GM23248 (cell line): ENCODE measurements around the gene PSME4. TPM values are rescaled to one million over a fixed set of nuclear protein-coding genes. Genes with fewer than 3 reads are reported as not detected.
"Not testable (repeated sequence)": the region's sequence is repeated elsewhere in the genome, so short reads cannot be mapped to it uniquely, and the experiment has no call there.

Source experiments
- DNase-seq: peaks from one replicate; pipeline ENCODE4 v3.0.0-alpha.2; 2015
- H2AFZ ChIP-seq: fragments of 200-600 bp; sonication (generic); 2 replicates; pipeline ENCODE4 v1.6.1; 2016; ENCODE audit warnings: antibody characterized with exemption
- H3F3A ChIP-seq: fragments of 200-600 bp; sonication (generic); 2 replicates; pipeline ENCODE4 v1.6.1; 2016; ENCODE audit warnings: mild to moderate bottlenecking, antibody characterized with exemption, mixed run types; ENCODE audit not compliant: insufficient read depth
- H3K27ac ChIP-seq: fragments of 200-600 bp; sonication (generic); 2 replicates; pipeline ENCODE4 v1.5.1; 2016; ENCODE audit warnings: mild to moderate bottlenecking
- H3K27me3 ChIP-seq: fragments of 200-600 bp; sonication (generic); replicated peaks from 2 replicates; pipeline ENCODE4 v1.6.1; 2016; ENCODE audit warnings: mild to moderate bottlenecking; ENCODE audit not compliant: insufficient read depth
- H3K36me3 ChIP-seq: fragments of 200-600 bp; sonication (generic); 2 replicates; pipeline ENCODE4 v1.6.1; 2016; ENCODE audit warnings: low read depth, mild to moderate bottlenecking
- H3K4me1 ChIP-seq: fragments of 200-600 bp; sonication (generic); 2 replicates; pipeline ENCODE4 v1.6.1; 2016; ENCODE audit warnings: mild to moderate bottlenecking; ENCODE audit not compliant: insufficient read depth
- H3K4me2 ChIP-seq: fragments of 200-600 bp; sonication (generic); one replicate; pipeline ENCODE4 v1.6.1; 2016; ENCODE audit warnings: mild to moderate bottlenecking; ENCODE audit not compliant: unreplicated experiment
- H3K4me3 ChIP-seq: fragments of 200-600 bp; sonication (generic); 2 replicates; pipeline ENCODE4 v1.5.1; 2016; ENCODE audit warnings: mild to moderate bottlenecking
- H3K79me2 ChIP-seq: fragments of 200-600 bp; sonication (generic); 2 replicates; pipeline ENCODE4 v1.6.1; 2016; ENCODE audit warnings: mild to moderate bottlenecking; ENCODE audit not compliant: insufficient read depth
- H3K9ac ChIP-seq: fragments of 200-600 bp; sonication (generic); 2 replicates; pipeline ENCODE4 v1.6.1; 2016; ENCODE audit warnings: mild to moderate bottlenecking
- H3K9me2 ChIP-seq: fragments of 200-600 bp; sonication (generic); 2 replicates; pipeline ENCODE4 v1.6.1; 2016; ENCODE audit warnings: mixed run types, mild to moderate bottlenecking, moderate library complexity; ENCODE audit not compliant: insufficient read depth
- H3K9me3 ChIP-seq: fragments of 200-600 bp; sonication (generic); one replicate; pipeline ENCODE4 v1.6.1; 2017; ENCODE audit warnings: low read depth
- H4K20me1 ChIP-seq: fragments of 200-600 bp; sonication (generic); 2 replicates; pipeline ENCODE4 v1.6.0; 2016; ENCODE audit not compliant: insufficient read depth
- EZH2 ChIP-seq: fragments of 200-600 bp; sonication (generic); IDR thresholded peaks from 2 replicates; pipeline ENCODE4 v1.6.1; 2018; ENCODE audit warnings: antibody characterized with exemption, mild to moderate bottlenecking; ENCODE audit not compliant: insufficient read depth, poor library complexity, severe bottlenecking
- EZH2phosphoT487 ChIP-seq: fragments of 200-600 bp; sonication (generic); IDR thresholded peaks from 2 replicates; pipeline ENCODE4 v1.6.1; 2018; ENCODE audit warnings: antibody characterized with exemption, moderate library complexity, mild to moderate bottlenecking, low read depth; ENCODE audit not compliant: insufficient read depth
- WGBS, 2 experiments: methylation state at CpG; one replicate each; pipeline ENCODE4 v1.1.6; 2015 to 2017; ENCODE audit warnings: low lambda C conversion rate in 2 of 2, low coverage in 1 of 2; ENCODE audit errors: missing lambda C conversion rate in 2 of 2; 5-methylcytosine and 5-hydroxymethylcytosine counted together
- in situ Hi-C: fragments of 300-500 bp; cut with MboI; formaldehyde crosslinking; loops from 2 replicates; pipeline ENCODE4 v1.15.0; 2020
- polyA plus RNA-seq: library from polyadenylated mRNA; unstranded; fragments of >200 nt; fragmentation: Nextera tagmentation; extraction: Ambion mirVana; gene quantifications from 2 replicates; pipeline ENCODE4 v1.2.1, GENCODE V29; 2016
- total RNA-seq: library from RNA; depleted of rRNA; stranded (reverse); fragments of >200 nt; shearing (Covaris generic); gene quantifications from 2 replicates; pipeline ENCODE4 v1.2.3, GENCODE V29; 2014

PSME4 gene
- total and polyA plus RNA-seq, 2 experiments from 2014 or later = 16.2 to 29.3 TPM

GRCh38 chr2:53827398-53828175 lies 143.2 kb downstream of the PSME4 start:
- Histone ChIP-seq H3K79me2 (no peaks in the 10 kb centered on the region), H3K4me1 (no peaks in the 10 kb centered on the region), H3K9ac (no peak overlapping the region), H3K27me3 (no peaks in the 10 kb centered on the region), H3K4me2 (no peak overlapping the region), H3K4me3 (no peak overlapping the region), H2AFZ (no peak overlapping the region), H3K27ac (no peak overlapping the region), H3K9me3 (no peaks in the 10 kb centered on the region), H3K36me3 (no peaks in the 10 kb centered on the region), H3F3A (peaks cover 10% of the 10 kb centered on the region; the same call in 1 of the 2 replicates), H3K9me2 (no peaks in the 10 kb centered on the region), H4K20me1 (no peaks in the 10 kb centered on the region)
- no peak for DNase-seq
- 69 to 82% methylated on average over 3 of the region's 3 CpGs for WGBS, 2 experiments
- in situ Hi-C loops = no loop called here
- TF ChIP-seq EZH2 = no peak
- TF ChIP-seq EZH2phosphoT487 = no peak

- Histone ChIP-seq H2AFZ (no peak overlapping the region), H3K4me2 (no peak overlapping the region), H3K9ac (no peak overlapping the region), H3K9me2 (no peaks in the 10 kb centered on the region), H3K27me3 (no peaks in the 10 kb centered on the region), H3K27ac (no peak overlapping the region), H3K36me3 (no peaks in the 10 kb centered on the region), H3K4me3 (no peak overlapping the region), H3K4me1 (no peaks in the 10 kb centered on the region), H4K20me1 (no peaks in the 10 kb centered on the region), H3K9me3 (no peaks in the 10 kb centered on the region), H3K79me2 (no peaks in the 10 kb centered on the region), H3F3A (peaks cover 10% of the 10 kb centered on the region; the same call in 1 of the 2 replicates)
- TF ChIP-seq EZH2phosphoT487 = no peak
- TF ChIP-seq EZH2 = no peak
- WGBS, 2 experiments = 47 to 50% methylated on average over 3 of the region's 3 CpGs
- in situ Hi-C loops = no loop called here
- peak; percentile 19 for DNase-seq
These were observed 144.0 kb downstream of the PSME4 start for GRCh38 chr2:53826587-53827397.

GRCh38 chr2:53826030-53826410 lies 144.8 kb downstream of the PSME4 start:
- Histone ChIP-seq H3K36me3 (no peaks in the 10 kb centered on the region), H3K27me3 (no peaks in the 10 kb centered on the region), H3F3A (peaks cover 10% of the 10 kb centered on the region; the same call in 1 of the 2 replicates), H2AFZ (no peak overlapping the region), H3K9ac (no peak overlapping the region), H4K20me1 (no peaks in the 10 kb centered on the region), H3K4me3 (no peak overlapping the region), H3K4me1 (no peaks in the 10 kb centered on the region), H3K79me2 (no peaks in the 10 kb centered on the region), H3K9me2 (no peaks in the 10 kb centered on the region), H3K9me3 (no peaks in the 10 kb centered on the region), H3K27ac (no peak overlapping the region), H3K4me2 (no peak overlapping the region)
- 47 to 48% methylated on average over 1 of the region's 1 CpG for WGBS, 2 experiments
- no peak for DNase-seq
- in situ Hi-C loops = no loop called here
- no peak for TF ChIP-seq EZH2
- TF ChIP-seq EZH2phosphoT487 = no peak

- not testable (repeated sequence) for DNase-seq
These were observed 147.2 kb downstream of the PSME4 start for GRCh38 chr2:53823639-53824038.

More at GRCh38 chr2:53823639-53824038, 147.2 kb downstream of the PSME4 start:
- H3K9me2 ChIP-seq, H3K79me2 ChIP-seq, H3K9me3 ChIP-seq, H3K27me3 ChIP-seq, H3K27ac ChIP-seq, H4K20me1 ChIP-seq, H3K9ac ChIP-seq, H3K4me1 ChIP-seq, H3K4me3 ChIP-seq, H3K4me2 ChIP-seq, H2AFZ ChIP-seq, H3K36me3 ChIP-seq, in situ Hi-C loops: not testable (repeated sequence)
- WGBS, 2 experiments = 92 to 94% methylated on average over 9 of the region's 9 CpGs
- H3F3A ChIP-seq = peaks cover 10% of the 10 kb centered on the region; the same call in 1 of the 2 replicates
